IMR-90 (cell line): ENCODE results near the gene CIAO3. TPM values are rescaled to one million over a fixed set of nuclear protein-coding genes. Genes with fewer than 3 reads are reported as not detected.

Experiments
- ATAC-seq: fragments of 200-7000 bp; cut with Tn5 transposase; 2 replicates; pipeline ENCODE4 v1.9.1; 2020; ENCODE audit warnings: low read depth, mild to moderate bottlenecking, moderate library complexity
- BruUV-seq: library from RNA; stranded (reverse); fragments of 400-500 nt; replicated peaks from 2 replicates; lab custom pipeline; 2021; lab: Mats Ljungman, UMichigan
- CTCF ChIA-PET: fragments of 300-600 bp; formaldehyde crosslinking; extraction: SDS; loops from one replicate; lab custom pipeline; 2021; ENCODE audit warnings: antibody characterized with exemption; lab: Yijun Ruan, JAX
- POLR2A ChIA-PET: fragments of 300-600 bp; sonication (Branson Sonifier 250); formaldehyde crosslinking; loops from one replicate; lab custom pipeline; 2022; ENCODE audit warnings: antibody characterized with exemption; ENCODE audit not compliant: unreplicated experiment; lab: Charles Lee
- DNase-seq: peaks from one replicate; pipeline ENCODE4 v3.0.0; 2013
- H2AFZ ChIP-seq: replicated peaks from 2 replicates; pipeline ENCODE3; 2013; ENCODE audit warnings: low read length, mild to moderate bottlenecking; ENCODE audit not compliant: poor library complexity
- H2AK5ac ChIP-seq: 2 replicates; pipeline ENCODE4 v1.6.1; 2013; ENCODE audit warnings: low read depth, low read length, inconsistent platforms
- H2AK9ac ChIP-seq: replicated peaks from 2 replicates; pipeline ENCODE3; 2013; ENCODE audit warnings: mild to moderate bottlenecking, low read depth, low read length, moderate library complexity; ENCODE audit not compliant: poor library complexity
- H2BK120ac ChIP-seq: 2 replicates; pipeline ENCODE4 v1.6.1; 2013; ENCODE audit warnings: low read depth, low read length, inconsistent platforms
- H2BK15ac ChIP-seq: 3 replicates; pipeline ENCODE4 v1.6.1; 2013; ENCODE audit warnings: low read depth, low read length, inconsistent platforms
- H2BK20ac ChIP-seq: 2 replicates; pipeline ENCODE4 v1.6.1; 2013; ENCODE audit warnings: low read depth, mild to moderate bottlenecking, inconsistent platforms, low read length, moderate library complexity
- H2BK5ac ChIP-seq: 2 replicates; pipeline ENCODE4 v1.6.1; 2013; ENCODE audit warnings: mild to moderate bottlenecking, low read depth, low read length, inconsistent platforms; ENCODE audit not compliant: poor library complexity, severe bottlenecking
- H3K14ac ChIP-seq: replicated peaks from 2 replicates; pipeline ENCODE4 v1.6.1; 2013; ENCODE audit warnings: low read depth, low read length, inconsistent platforms
- H3K18ac ChIP-seq: 2 replicates; pipeline ENCODE4 v1.6.1; 2013; ENCODE audit warnings: low read depth, low read length, control low read depth
- H3K23ac ChIP-seq: 2 replicates; pipeline ENCODE4 v1.6.1; 2013; ENCODE audit warnings: low read depth, low read length, inconsistent platforms
- H3K27ac ChIP-seq: 2 replicates; pipeline ENCODE4 v1.5.1; 2013; ENCODE audit warnings: mild to moderate bottlenecking, control low read depth, low read length; ENCODE audit not compliant: insufficient read depth
- H3K27me3 ChIP-seq: 2 replicates; pipeline ENCODE4 v1.6.1; 2013; ENCODE audit warnings: low read length; ENCODE audit not compliant: control insufficient read depth, insufficient read depth
- H3K36me3 ChIP-seq: 2 replicates; pipeline ENCODE4 v1.6.1; 2013; ENCODE audit warnings: low read length, mixed read lengths; ENCODE audit not compliant: control insufficient read depth, insufficient read depth
- H3K4ac ChIP-seq: 2 replicates; pipeline ENCODE4 v1.6.1; 2013; ENCODE audit warnings: low read depth, low read length, inconsistent platforms
- H3K4me1 ChIP-seq: 2 replicates; pipeline ENCODE4 v1.6.1; 2013; ENCODE audit warnings: low read length, mixed read lengths; ENCODE audit not compliant: control insufficient read depth, insufficient read depth
- H3K4me2 ChIP-seq: 2 replicates; pipeline ENCODE4 v1.6.1; 2013; ENCODE audit warnings: low read depth, mild to moderate bottlenecking, control low read depth, low read length, moderate library complexity
- H3K4me3 ChIP-seq: 2 replicates; pipeline ENCODE4 v1.5.1; 2013; ENCODE audit warnings: low read depth, mild to moderate bottlenecking, control low read depth, low read length, moderate library complexity; ENCODE audit not compliant: insufficient read depth
- H3K56ac ChIP-seq: 2 replicates; pipeline ENCODE4 v1.6.1; 2013; ENCODE audit warnings: low read length, inconsistent platforms; ENCODE audit not compliant: insufficient read depth; ENCODE audit errors: extremely low read depth
- H3K79me1 ChIP-seq, 2 experiments: 2 replicates each; pipeline ENCODE4 v1.6.1; 2013; ENCODE audit warnings: low read length in 2 of 2, inconsistent platforms in 1 of 2, low read depth in 1 of 2
- H3K9ac ChIP-seq: 2 replicates; pipeline ENCODE4 v1.6.1; 2013; ENCODE audit warnings: low read depth, low read length, control low read depth
- H3K9me1 ChIP-seq: 2 replicates; pipeline ENCODE4 v1.6.1; 2013; ENCODE audit warnings: low read length, inconsistent platforms; ENCODE audit not compliant: insufficient read depth
- H3K9me3 ChIP-seq: 2 replicates; pipeline ENCODE4 v1.6.1; 2013; ENCODE audit warnings: low read length; ENCODE audit not compliant: control insufficient read depth, insufficient read depth
- H4K20me1 ChIP-seq: 2 replicates; pipeline ENCODE4 v1.6.1; 2013; ENCODE audit warnings: low read length, inconsistent platforms; ENCODE audit not compliant: insufficient read depth
- H4K5ac ChIP-seq: 2 replicates; pipeline ENCODE4 v1.6.1; 2013; ENCODE audit warnings: mild to moderate bottlenecking, low read depth, low read length, control low read depth
- H4K8ac ChIP-seq, 2 experiments: 2 replicates each; pipeline ENCODE4 v1.6.1; 2013; ENCODE audit warnings: low read depth in 2 of 2, low read length in 2 of 2, control low read depth in 1 of 2, inconsistent platforms in 1 of 2
- H4K91ac ChIP-seq: 2 replicates; pipeline ENCODE4 v1.6.1; 2013; ENCODE audit warnings: low read depth, low read length, inconsistent platforms; ENCODE audit not compliant: insufficient read depth
- BHLHE40 ChIP-seq: fragments of 150-350 bp; IDR thresholded peaks from 2 replicates; pipeline ENCODE4 v1.6.1; 2016; ENCODE audit warnings: mild to moderate bottlenecking, low read depth, low read length
- CEBPB ChIP-seq: IDR thresholded peaks from 2 replicates; pipeline ENCODE4 v1.6.1; 2012; ENCODE audit warnings: low read depth, low read length, improper control_type of control experiment
- CHD1 ChIP-seq: IDR thresholded peaks from 2 replicates; pipeline ENCODE4 v1.6.1; 2012; ENCODE audit warnings: low read depth, low read length, improper control_type of control experiment
- FOS ChIP-seq: fragments of 150-350 bp; IDR thresholded peaks from 2 replicates; pipeline ENCODE4 v1.6.1; 2016; ENCODE audit warnings: low read depth, low read length
- MAFK ChIP-seq: IDR thresholded peaks from 2 replicates; pipeline ENCODE4 v1.6.1; 2012; ENCODE audit warnings: low read depth, low read length, improper control_type of control experiment
- MAZ ChIP-seq: IDR thresholded peaks from 2 replicates; pipeline ENCODE4 v1.6.1; 2012; ENCODE audit warnings: low read depth, mild to moderate bottlenecking, low read length, improper control_type of control experiment, moderate library complexity, borderline replicate concordance
- MXI1 ChIP-seq: IDR thresholded peaks from 2 replicates; pipeline ENCODE4 v1.6.1; 2012; ENCODE audit warnings: low read depth, mild to moderate bottlenecking, low read length, moderate library complexity, borderline replicate concordance
- NFE2L2 ChIP-seq: fragments of 150-350 bp; IDR thresholded peaks from 2 replicates; pipeline ENCODE4 v1.6.1; 2016; ENCODE audit warnings: low read depth, mild to moderate bottlenecking, low read length
- POLR2A ChIP-seq: IDR thresholded peaks from 2 replicates; pipeline ENCODE4 v1.6.1; 2012; ENCODE audit warnings: mild to moderate bottlenecking, low read depth, low read length
- RAD21 ChIP-seq: IDR thresholded peaks from 2 replicates; pipeline ENCODE4 v1.6.1; 2012; ENCODE audit warnings: low read length, improper control_type of control experiment
- RCOR1 ChIP-seq: IDR thresholded peaks from 2 replicates; pipeline ENCODE4 v1.6.1; 2012; ENCODE audit warnings: mild to moderate bottlenecking, low read length, improper control_type of control experiment; ENCODE audit not compliant: insufficient replicate concordance
- RFX5 ChIP-seq: IDR thresholded peaks from 2 replicates; pipeline ENCODE4 v1.8.0; 2012; ENCODE audit warnings: low read depth, mild to moderate bottlenecking, low read length, moderate library complexity
- SMC3 ChIP-seq: fragments of 150-350 bp; IDR thresholded peaks from 2 replicates; pipeline ENCODE4 v1.6.1; 2016; ENCODE audit warnings: low read depth, mild to moderate bottlenecking, antibody characterized with exemption, low read length, moderate library complexity
- WGBS, 2 experiments: methylation state at CpG; one replicate each; pipeline versions ENCODE4 v1.1.5 to v1.1.7; 2013; ENCODE audit warnings: missing lambda C conversion rate in 2 of 2; ENCODE audit not compliant: insufficient read length in 1 of 2; ENCODE audit errors: extremely low coverage in 2 of 2; 5-methylcytosine and 5-hydroxymethylcytosine counted together
- dilution Hi-C: fragments of 300-500 bp; cut with HindIII; formaldehyde crosslinking; loops from one replicate; pipeline ENCODE4 v1.14.3; 2018; ENCODE audit warnings: low sequenced_read_pairs; ENCODE audit not compliant: unreplicated experiment
- in situ Hi-C: fragments of 300-500 bp; cut with MboI; formaldehyde crosslinking; loops from 3 replicates; pipeline ENCODE4 v1.14.3; 2019; ENCODE audit warnings: low sequenced_read_pairs, inconsistent platforms, mixed read lengths
- intact Hi-C: fragments of 100-400 bp; cut with micrococcal nuclease; formaldehyde crosslinking; loops from 2 replicates; pipeline ENCODE4 v1.10.0; 2022
- polyA plus RNA-seq, 3 experiments: library from polyadenylated mRNA; depleted of rRNA; stranded (reverse); fragments of >200 nt; gene quantifications; 2 replicates each; pipeline ENCODE4 v1.2.3, GENCODE V29; 2012; ENCODE audit warnings: low replicate concordance in 1 of 3
- total RNA-seq: library from RNA; depleted of rRNA; stranded (reverse); fragments of >200 nt; gene quantifications from 2 replicates; pipeline ENCODE4 v1.2.3, GENCODE V29; 2012
- TF ChIP-seq, protein P1 (sequence below): fragments of 150-350 bp; IDR thresholded peaks from 2 replicates; pipeline ENCODE4 v1.6.1; 2017; ENCODE audit warnings: mild to moderate bottlenecking, antibody characterized with exemption, low read length, low read depth
- TF ChIP-seq, protein P2 (sequence below): conservative IDR thresholded peaks from 2 replicates; pipeline ENCODE4 v1.5.1; 2012; ENCODE audit warnings: mild to moderate bottlenecking, low read depth, low read length, improper control_type of control experiment
- TF ChIP-seq, protein P3 (sequence below): fragments of 150-350 bp; IDR thresholded peaks from 2 replicates; pipeline ENCODE4 v1.6.1; 2016; ENCODE audit warnings: low read depth, mild to moderate bottlenecking, low read length, moderate library complexity, borderline replicate concordance

CIAO3 gene
- total and polyA plus RNA-seq, 2 of the 4 experiments (the other 2 are of a cell fraction) = 17.0 to 20.2 TPM

DNA sequence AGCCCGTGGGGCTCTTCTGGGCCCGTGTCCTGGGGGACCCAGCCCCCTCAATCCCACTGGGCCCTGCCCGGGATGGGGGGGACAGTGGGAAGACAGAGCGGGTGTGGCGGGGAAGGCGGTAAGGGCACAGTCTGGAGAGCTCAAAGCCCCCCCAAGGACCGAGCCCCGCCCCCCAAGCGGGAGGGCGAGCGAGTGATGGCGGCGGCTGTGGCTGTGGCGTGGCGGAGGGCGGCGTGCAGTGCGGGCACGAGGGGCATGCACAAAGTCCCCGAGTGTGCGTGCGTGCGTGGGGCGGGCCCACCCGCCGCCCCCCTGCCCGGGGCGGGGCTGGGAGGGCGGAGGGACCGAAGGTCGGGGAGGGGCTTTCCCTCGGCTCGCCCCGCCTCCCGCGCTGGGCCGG lies 47.0 kb downstream of the CIAO3 start:
- H4K5ac ChIP-seq = no peak overlapping the region
- H3K27ac ChIP-seq = no peak overlapping the region
- no peak overlapping the region for H3K23ac ChIP-seq
- H2BK20ac ChIP-seq = no peak overlapping the region
- dilution Hi-C loops = no loop called here
- no peak overlapping the region for H4K91ac ChIP-seq
- ChIA-PET POLR2A (no interaction called here), CTCF (no interaction called here)
- H4K20me1 ChIP-seq = peaks cover 4% of the 10 kb centered on the region; the same call in 1 of the 2 replicates
- WGBS, 2 experiments = 2% methylated on average over 10 of the region's 37 CpGs; no CpG with 5 or more reads in 1 of the 2 experiments
- no TSS peak for BruUV-seq
- no peak overlapping the region for H3K9ac ChIP-seq
- DNase-seq (no peak), ATAC-seq (no peak)
- H2BK15ac ChIP-seq = no peak overlapping the region
- H2BK120ac ChIP-seq = no peak overlapping the region
- H3K9me1 ChIP-seq = peaks cover 11% of the 10 kb centered on the region
- no peak overlapping the region for H3K56ac ChIP-seq
- TF ChIP-seq RCOR1 (no peak), MAFK (no peak), NFE2L2 (no peak), CHD1 (no peak), SMC3 (no peak), MXI1 (no peak), POLR2A (no peak), RFX5 (no peak), MAZ (no peak), RAD21 (no peak), BHLHE40 (no peak), FOS (no peak), CEBPB (no peak)
- TF ChIP-seq, protein P1, sequence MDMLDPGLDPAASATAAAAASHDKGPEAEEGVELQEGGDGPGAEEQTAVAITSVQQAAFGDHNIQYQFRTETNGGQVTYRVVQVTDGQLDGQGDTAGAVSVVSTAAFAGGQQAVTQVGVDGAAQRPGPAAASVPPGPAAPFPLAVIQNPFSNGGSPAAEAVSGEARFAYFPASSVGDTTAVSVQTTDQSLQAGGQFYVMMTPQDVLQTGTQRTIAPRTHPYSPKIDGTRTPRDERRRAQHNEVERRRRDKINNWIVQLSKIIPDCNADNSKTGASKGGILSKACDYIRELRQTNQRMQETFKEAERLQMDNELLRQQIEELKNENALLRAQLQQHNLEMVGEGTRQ = no peak
- TF ChIP-seq, protein P2, sequence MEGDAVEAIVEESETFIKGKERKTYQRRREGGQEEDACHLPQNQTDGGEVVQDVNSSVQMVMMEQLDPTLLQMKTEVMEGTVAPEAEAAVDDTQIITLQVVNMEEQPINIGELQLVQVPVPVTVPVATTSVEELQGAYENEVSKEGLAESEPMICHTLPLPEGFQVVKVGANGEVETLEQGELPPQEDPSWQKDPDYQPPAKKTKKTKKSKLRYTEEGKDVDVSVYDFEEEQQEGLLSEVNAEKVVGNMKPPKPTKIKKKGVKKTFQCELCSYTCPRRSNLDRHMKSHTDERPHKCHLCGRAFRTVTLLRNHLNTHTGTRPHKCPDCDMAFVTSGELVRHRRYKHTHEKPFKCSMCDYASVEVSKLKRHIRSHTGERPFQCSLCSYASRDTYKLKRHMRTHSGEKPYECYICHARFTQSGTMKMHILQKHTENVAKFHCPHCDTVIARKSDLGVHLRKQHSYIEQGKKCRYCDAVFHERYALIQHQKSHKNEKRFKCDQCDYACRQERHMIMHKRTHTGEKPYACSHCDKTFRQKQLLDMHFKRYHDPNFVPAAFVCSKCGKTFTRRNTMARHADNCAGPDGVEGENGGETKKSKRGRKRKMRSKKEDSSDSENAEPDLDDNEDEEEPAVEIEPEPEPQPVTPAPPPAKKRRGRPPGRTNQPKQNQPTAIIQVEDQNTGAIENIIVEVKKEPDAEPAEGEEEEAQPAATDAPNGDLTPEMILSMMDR = no peak
- TF ChIP-seq, protein P3, sequence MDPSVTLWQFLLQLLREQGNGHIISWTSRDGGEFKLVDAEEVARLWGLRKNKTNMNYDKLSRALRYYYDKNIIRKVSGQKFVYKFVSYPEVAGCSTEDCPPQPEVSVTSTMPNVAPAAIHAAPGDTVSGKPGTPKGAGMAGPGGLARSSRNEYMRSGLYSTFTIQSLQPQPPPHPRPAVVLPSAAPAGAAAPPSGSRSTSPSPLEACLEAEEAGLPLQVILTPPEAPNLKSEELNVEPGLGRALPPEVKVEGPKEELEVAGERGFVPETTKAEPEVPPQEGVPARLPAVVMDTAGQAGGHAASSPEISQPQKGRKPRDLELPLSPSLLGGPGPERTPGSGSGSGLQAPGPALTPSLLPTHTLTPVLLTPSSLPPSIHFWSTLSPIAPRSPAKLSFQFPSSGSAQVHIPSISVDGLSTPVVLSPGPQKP = no peak
- H2BK5ac ChIP-seq = no peak overlapping the region
- no peak overlapping the region for H3K4ac ChIP-seq
- H4K8ac ChIP-seq = no peak overlapping the region
- H3K79me1 ChIP-seq = peaks cover 9 to 12% of the 10 kb centered on the region in 2 experiments; a peak in 3 of 4 replicates
- no peak overlapping the region for H3K18ac ChIP-seq
- no peak overlapping the region for H2AK5ac ChIP-seq
- intact Hi-C loops = no loop called here
- no peaks in the 10 kb centered on the region; the same call in 1 of the 2 replicates for H3K9me3 ChIP-seq
- no peak overlapping the region for H3K4me2 ChIP-seq
- no peaks in the 10 kb centered on the region for H3K36me3 ChIP-seq
- H3K27me3 ChIP-seq = peaks cover 48% of the 10 kb centered on the region
- no peak overlapping the region for H2AK9ac ChIP-seq
- no peak overlapping the region for H3K4me3 ChIP-seq
- H3K4me1 ChIP-seq = peaks cover 12% of the 10 kb centered on the region
- H3K14ac ChIP-seq = no peak overlapping the region
- no peak overlapping the region for H2AFZ ChIP-seq
- in situ Hi-C loops = no loop called here
